Right renal pelvis (tissue), 4 donors: ENCODE measurements around the gene MPV17L2. TPM values are rescaled to one million over a fixed set of nuclear protein-coding genes. Genes with fewer than 3 reads are reported as not detected.

Source experiments
- DNase-seq, 4 donors: peaks; one replicate each; pipeline ENCODE4 v3.0.0-alpha.2; 2013; ENCODE audit warnings: low read depth in 4 of 4, low spot score in 3 of 4, missing footprints in 1 of 4
- polyA plus RNA-seq, 4 donors: library from polyadenylated mRNA; unstranded; fragments of 120-200 nt; gene quantifications; one replicate each; pipeline ENCODE4 v1.2.1, GENCODE V29; 2013; ENCODE audit not compliant: insufficient read length in 4 of 4

Gene MPV17L2
- polyA plus RNA-seq, 4 donors, result 9.2 to 12.9 (median 9.6) TPM

GRCh38 chr19:18160493-18160970, 32.5 kb upstream of the MPV17L2 start:
- DNase-seq, result no peak

DNA sequence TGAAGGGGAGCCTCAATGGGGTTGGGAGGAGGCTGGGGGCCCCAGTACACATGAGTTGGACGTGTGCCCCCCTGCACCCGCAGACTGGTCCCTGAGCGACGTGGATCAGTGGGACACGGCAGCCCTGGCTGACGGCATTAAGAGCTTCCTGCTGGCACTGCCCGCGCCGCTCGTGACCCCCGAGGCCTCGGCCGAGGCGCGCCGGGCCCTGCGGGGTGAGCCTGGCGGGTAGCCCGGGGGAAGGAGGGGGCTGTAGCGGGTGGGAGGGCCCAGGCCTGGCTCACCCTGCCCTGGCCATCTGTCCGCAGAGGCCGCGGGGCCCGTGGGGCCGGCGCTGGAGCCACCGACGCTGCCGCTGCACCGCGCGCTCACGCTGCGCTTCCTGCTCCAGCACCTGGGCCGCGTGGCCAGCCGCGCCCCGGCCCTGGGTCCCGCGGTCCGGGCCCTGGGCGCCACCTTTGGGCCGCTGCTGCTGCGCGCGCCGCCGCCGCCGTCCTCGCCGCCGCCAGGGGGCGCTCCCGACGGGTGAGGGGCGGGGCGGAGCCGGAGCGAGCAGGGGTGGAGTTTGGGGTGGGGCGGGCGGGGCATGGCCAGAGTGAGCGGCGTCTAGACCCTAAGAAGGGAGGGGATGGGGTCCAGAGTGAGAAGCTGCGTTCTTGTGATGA, 31.9 kb upstream of the MPV17L2 start:
- peak in 2 of 4 donors; percentile 39 to 51 for DNase-seq

DNA sequence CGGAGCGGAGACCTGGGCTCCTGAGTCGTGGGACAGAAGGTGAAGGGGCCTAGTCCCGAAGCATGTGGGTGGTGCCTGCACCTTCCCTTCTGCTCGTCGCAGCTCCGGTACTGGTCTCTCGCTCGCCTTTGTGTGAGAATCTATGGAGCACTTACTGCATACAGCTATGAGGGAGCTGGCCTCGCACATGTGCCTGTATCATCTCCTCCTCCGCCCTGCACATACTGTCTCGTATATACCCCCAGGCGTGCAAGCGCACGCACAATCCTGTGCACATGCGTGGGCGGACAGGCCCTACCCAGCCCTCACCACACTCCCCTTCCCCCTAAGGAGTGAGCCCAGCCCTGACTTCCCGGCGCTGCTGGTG, 31.4 kb upstream of the MPV17L2 start:
- no peak for DNase-seq

DNA sequence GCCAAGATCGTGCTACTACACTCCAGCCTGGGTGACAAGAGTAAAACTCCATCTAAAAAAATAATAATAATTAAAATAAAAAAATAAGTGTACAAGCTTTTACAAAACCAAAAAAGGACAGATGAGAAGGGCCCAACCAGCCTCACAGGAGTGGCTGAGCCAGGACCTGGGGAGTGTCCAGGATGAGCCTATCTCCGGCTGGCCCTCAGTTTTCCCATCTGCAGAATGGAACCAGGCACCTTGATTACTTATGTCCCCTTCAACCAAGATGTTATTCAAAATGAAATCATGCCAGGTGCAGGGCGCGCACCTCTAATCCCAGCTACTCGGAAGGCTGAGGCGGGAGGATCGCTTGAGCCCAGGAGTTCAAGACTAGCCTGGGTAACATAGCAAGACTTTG, 28.9 kb upstream of the MPV17L2 start:
- DNase-seq, result no peak

DNA sequence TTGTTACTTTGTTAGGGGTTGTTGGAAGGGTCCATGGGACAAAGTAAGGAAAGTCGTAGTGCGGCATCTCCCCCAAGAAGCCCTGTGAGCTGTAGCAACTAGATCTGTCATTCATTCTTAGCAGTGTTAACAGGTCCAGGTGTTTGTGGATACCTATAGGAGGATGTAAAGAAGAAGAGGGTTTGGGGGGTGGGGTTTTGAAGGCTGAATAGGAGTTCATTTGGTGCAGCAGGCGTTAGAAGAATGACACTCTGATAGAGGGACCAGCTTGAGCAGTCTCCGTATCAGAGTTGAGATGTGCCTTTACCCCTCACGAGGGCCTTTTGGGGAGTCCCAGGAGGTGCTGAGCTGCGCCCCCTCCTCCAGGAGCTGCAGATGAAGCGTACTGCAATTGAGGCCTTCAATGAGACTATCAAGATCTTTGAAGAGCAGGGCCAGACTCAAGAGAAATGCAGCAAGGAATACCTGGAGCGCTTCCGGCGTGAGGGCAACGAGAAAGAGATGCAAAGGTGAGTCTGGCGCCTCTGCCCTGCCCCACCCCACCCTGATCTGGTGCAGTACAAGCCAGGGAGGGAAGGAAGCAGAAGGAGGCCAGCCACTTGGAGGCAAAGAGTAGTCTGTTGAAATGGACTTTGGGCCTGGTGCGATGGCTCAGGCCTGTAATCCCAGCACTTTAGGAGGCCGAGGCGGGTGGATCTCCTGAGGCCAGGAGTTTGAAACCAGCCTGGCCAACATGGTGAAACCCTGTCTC, 27.0 kb upstream of the MPV17L2 start:
- no peak for DNase-seq

GRCh38 chr19:18167011-18167410, 26.0 kb upstream of the MPV17L2 start:
- no peak for DNase-seq

DNA sequence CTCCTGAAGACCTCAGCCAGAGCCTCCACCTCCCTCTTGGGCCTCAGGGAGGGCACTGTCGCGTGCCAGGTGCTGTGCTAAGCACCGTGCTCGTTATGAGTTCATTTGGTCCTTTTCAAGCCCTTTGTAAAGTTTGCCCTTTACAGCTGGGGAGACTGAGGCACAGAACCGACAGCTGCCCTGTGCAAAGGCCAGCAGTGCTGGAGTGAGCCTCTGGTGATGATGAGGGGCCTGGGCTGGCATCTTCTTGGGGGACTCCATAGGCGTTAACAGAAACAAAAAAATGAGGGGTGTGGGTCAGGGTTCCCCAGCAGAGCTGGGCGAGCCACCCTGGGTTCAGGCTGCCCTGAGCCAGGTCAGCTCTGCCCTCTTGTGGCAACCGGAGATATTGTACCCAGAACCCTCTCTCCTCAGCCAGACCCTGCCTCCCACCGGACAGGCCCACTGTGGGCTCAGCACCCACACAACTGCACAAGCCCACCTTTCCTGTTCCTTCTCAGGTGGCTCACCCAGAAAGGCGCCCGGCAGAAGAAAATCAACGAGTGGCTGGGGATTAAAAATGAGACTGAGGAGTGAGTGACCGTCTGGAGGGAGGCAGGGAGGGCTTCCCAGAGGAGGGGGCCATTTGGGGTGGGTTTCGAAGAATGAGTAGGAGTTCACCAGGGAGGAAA, 24.9 kb upstream of the MPV17L2 start:
- DNase-seq, result no peak

GRCh38 chr19:18168673-18169381, 24.2 kb upstream of the MPV17L2 start:
- no peak for DNase-seq

DNA sequence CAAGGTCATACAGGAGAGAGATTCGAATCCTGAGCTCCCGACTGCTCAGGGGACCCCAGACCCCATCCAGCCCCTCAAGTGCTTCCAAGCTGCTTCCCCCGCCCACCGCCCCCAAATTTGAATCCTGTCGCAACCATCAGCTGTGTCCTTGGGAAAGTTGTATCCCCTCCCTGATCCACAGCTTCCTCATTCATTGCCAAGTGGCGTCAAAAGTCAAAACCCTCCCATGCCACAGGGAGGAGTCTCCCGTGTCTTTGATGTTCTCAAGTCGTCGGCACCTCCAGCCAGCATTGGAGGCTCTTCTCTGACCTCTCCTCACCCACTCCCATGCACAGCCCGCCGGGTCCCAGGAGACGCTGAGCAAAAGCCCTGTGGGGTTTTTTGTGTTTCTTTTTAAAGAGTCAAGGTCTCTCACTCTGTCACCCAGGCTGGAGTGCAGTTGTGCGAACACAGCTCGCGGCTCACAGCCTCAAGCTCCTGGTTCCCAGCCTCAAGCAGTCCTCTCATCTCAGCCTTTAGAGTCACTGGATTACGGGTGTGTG, 22.2 kb upstream of the MPV17L2 start:
- DNase-seq, result no peak

- no peak for DNase-seq
Measured at GRCh38 chr19:18171605-18172327, 21.3 kb upstream of the MPV17L2 start.

DNA sequence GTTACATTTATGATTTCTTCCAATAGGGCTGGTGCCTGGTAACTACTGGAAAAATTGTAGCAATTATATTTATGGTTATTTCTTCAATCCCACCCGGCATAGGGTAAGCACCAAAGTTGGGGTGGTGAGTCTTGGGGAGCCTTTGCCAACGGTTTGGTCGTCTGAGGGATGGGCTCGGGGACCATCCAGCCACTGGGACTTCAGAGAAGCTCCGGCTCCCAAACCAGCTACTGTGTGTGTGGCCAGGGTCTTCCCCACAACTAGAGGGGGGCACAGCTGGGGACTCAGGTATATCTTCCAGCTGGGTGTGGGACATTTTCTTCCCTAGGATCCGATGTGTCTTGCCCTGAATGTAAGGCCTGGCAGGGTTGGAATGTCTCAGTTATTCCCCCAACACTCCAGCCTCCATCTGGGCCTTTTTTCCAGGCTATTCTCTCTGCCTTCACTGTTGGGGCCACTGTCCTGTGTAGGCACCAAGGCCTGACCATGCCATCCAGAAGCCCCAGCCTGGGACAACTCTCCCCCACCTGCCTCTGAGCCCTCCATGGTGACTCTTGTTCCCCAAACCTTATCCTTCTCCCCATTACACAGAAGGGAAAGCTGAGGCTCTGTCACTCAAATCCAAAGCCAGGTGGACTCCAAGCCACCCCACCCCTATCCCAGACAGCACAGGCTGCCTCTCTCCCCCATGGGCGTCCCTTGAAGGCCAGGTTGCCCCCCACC, 20.5 kb upstream of the MPV17L2 start:
- no peak for DNase-seq

DNA sequence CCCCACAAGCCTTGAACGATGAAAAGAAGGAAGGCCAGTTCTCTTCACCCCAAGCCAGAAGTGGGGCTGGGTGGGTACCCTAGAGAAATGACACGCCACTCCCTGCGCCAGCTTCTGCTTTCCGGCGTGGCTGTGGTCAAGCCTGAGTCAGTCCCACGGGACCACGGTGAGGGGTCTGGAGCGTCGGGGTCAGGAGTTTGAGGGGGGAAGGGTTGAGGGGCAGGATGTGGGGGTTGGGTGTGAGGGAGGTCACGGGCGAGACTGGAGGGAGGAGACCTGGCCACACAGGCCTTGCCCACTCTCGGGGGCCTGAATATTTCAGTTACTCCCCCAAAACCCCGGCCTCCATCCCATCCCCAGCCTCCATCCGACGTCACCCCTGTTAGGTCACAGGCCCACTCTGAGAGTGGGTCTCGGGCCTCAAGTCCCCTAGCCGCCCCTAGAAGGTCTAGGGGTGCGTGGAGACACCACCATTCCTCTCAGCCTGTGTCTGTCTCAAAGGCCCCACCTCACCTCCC, 19.9 kb upstream of the MPV17L2 start:
- DNase-seq, result no peak

GRCh38 chr19:18173572-18174288, 19.3 kb upstream of the MPV17L2 start, which contains the start of gene IFI30:
IFI30 (plus strand) TSS chr19:18173813; CDS start chr19:18173842, 29 bp downstream.
- peak in 2 of 4 donors; percentile 47 to 68 for DNase-seq

- DNase-seq, result no peak
Measured at GRCh38 chr19:18174983-18175382, 18.0 kb upstream of the MPV17L2 start.

GRCh38 chr19:18176367-18177310, 16.4 kb upstream of the MPV17L2 start:
- no peak for DNase-seq

DNA sequence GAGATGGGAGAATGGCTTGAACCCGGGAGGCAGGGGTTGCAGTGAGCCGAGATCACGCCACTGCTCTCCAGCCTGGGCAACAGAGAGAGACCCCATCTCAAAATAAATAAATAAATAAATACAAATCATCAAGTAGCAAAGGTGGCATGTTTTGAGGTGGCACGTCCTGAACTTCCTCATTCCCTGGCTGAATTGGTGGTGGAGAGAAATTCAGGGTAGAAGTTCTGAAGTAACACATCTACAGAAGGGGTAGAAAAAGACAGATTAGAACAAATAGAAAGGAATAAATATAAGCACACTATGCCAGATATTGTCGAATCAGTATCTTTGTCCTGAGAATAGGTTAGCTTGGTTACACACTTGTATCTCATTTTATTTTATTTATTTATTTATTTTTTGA, 13.1 kb upstream of the MPV17L2 start:
- DNase-seq, result no peak

DNA sequence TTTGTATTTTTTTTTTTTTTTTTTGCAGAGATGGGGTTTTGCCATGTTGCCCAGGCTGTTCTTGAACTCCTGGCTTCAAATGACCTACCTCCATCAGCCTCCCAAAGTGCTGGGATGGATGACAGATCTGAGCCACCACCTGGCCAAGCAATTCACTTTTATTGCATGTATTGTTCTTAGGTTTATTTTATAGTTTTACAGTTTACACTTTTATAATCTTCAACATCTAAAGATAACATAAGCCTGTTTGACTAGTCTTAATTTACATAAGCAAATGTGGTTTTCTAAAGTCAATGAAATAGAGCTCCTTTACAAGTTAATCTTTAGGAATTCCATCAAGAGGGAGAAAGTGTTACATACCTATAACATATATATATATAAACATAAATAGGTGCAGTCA, 9.5 kb upstream of the MPV17L2 start:
- no peak for DNase-seq
